ENCODE data around the gene MAPK1. TPM values are rescaled to one million over a fixed set of nuclear protein-coding genes. Genes with fewer than 3 reads are reported as not detected.
"Not testable (repeated sequence)": the region's sequence is repeated elsewhere in the genome, so short reads cannot be mapped to it uniquely, and the experiment has no call there.

MAPK1 gene
- total RNA-seq, 4 donors from 2014 or later = 45.3 to 122 (median 75.2) TPM

- no peak overlapping the region for H3K27ac ChIP-seq
- DNase-seq = no peak
- no peaks in the 10 kb centered on the region for H3K4me1 ChIP-seq
Observed at GRCh38 chr22:21818487-21819182, 48.8 kb downstream of the MAPK1 start.

GRCh38 chr22:21817497-21817853, 50.0 kb downstream of the MAPK1 start:
- H3K36me3 ChIP-seq; intact Hi-C loops (cut with DNase I; ENCODE audit: low total_unique reads); H3K4me3 ChIP-seq; H3K9me3 ChIP-seq; DNase-seq; H3K4me1 ChIP-seq; H3K27me3 ChIP-seq: not testable (repeated sequence)
- H3K27ac ChIP-seq = peak overlapping the region; percentile 41 to 49

More at GRCh38 chr22:21818487-21819182, 48.8 kb downstream of the MAPK1 start:
- Histone ChIP-seq H3K4me3 (no peak overlapping the region), H3K36me3 (no peaks in the 10 kb centered on the region), H3K27me3 (no peaks in the 10 kb centered on the region), H3K9me3 (no peaks in the 10 kb centered on the region)
- TF ChIP-seq CTCF (IDR thresholded peaks at IDR 0.05) (no peak), POLR2A (IDR thresholded peaks at IDR 0.05) (no peak)
- intact Hi-C loops (cut with DNase I; ENCODE audit: low total_unique reads) = no loop called here

GRCh38 chr22:21816787-21817496, 50.5 kb downstream of the MAPK1 start:
- Histone ChIP-seq H3K4me3 (no peak overlapping the region), H3K36me3 (no peaks in the 10 kb centered on the region), H3K27me3 (no peaks in the 10 kb centered on the region), H3K27ac (peak overlapping the region; percentile 41 to 49), H3K9me3 (no peaks in the 10 kb centered on the region), H3K4me1 (no peaks in the 10 kb centered on the region)
- DNase-seq = no peak
- no peak for TF ChIP-seq POLR2A (IDR thresholded peaks at IDR 0.05)
- TF ChIP-seq CTCF (IDR thresholded peaks at IDR 0.05) = no peak
- intact Hi-C loops (cut with DNase I; ENCODE audit: low total_unique reads) = no loop called here

- no peaks in the 10 kb centered on the region for H3K9me3 ChIP-seq
- H3K4me1 ChIP-seq = no peaks in the 10 kb centered on the region
- intact Hi-C loops (cut with DNase I; ENCODE audit: low total_unique reads) = no loop called here
- no peak for DNase-seq
- H3K4me3 ChIP-seq = no peak overlapping the region
- no peaks in the 10 kb centered on the region for H3K36me3 ChIP-seq
- H3K27me3 ChIP-seq = no peaks in the 10 kb centered on the region
- peak overlapping the region; percentile 41 to 49 for H3K27ac ChIP-seq
- TF ChIP-seq CTCF (IDR thresholded peaks at IDR 0.05) (no peak), POLR2A (IDR thresholded peaks at IDR 0.05) (no peak)
Observed at GRCh38 chr22:21816472-21816786, 51.0 kb downstream of the MAPK1 start.

- no peaks in the 10 kb centered on the region for H3K36me3 ChIP-seq
- no peaks in the 10 kb centered on the region for H3K4me1 ChIP-seq
- no peak for DNase-seq
- H3K27me3 ChIP-seq = no peaks in the 10 kb centered on the region
- no peak for TF ChIP-seq CTCF (IDR thresholded peaks at IDR 0.05)
- no peak for TF ChIP-seq POLR2A (IDR thresholded peaks at IDR 0.05)
- intact Hi-C loops (cut with DNase I; ENCODE audit: low total_unique reads) = no loop called here
- H3K27ac ChIP-seq = peak overlapping the region; percentile 23 to 49
- H3K9me3 ChIP-seq = no peaks in the 10 kb centered on the region
- H3K4me3 ChIP-seq = no peak overlapping the region
Observed at GRCh38 chr22:21815958-21816357, 51.5 kb downstream of the MAPK1 start.

Data from uterus (tissue), 4 donors.